A549 (cell line): ENCODE measurements around the gene CRIP3.

Source experiments
- ATOH8 ChIP-seq: fragments of 250-450 bp; sonication (Bioruptor Pico); IDR thresholded peaks from 2 replicates; pipeline ENCODE4 v1.5.0; 2020; ENCODE audit warnings: low read depth, mild to moderate bottlenecking, moderate library complexity
- CHD2 ChIP-seq: fragments of 150-350 bp; IDR thresholded peaks from 2 replicates; pipeline ENCODE4 v1.6.1; 2014; ENCODE audit warnings: low read length; ENCODE audit not compliant: partially characterized antibody
- CTCF ChIP-seq: fragments of >200 bp; sonication (Bioruptor Twin); formaldehyde crosslinking; IDR thresholded peaks from 3 replicates; pipeline ENCODE4 v1.5.1; 2016
- ELK1 ChIP-seq: fragments of 150-350 bp; IDR thresholded peaks from 2 replicates; pipeline ENCODE4 v1.6.1; 2014; ENCODE audit warnings: low read depth, mild to moderate bottlenecking, low read length
- EP300 ChIP-seq, 2 experiments: fragments of >200 bp; sonication (Bioruptor Twin); formaldehyde crosslinking; IDR thresholded peaks; 2 replicates in 1 of 2; 3 replicates in 1 of 2; pipeline ENCODE4 v1.6.1; 2016 to 2017
- MAX ChIP-seq: IDR thresholded peaks from 2 replicates; pipeline ENCODE4 v1.6.1; 2012
- POLR2A ChIP-seq: IDR thresholded peaks from 2 replicates; pipeline ENCODE4 v1.6.1; 2012; ENCODE audit warnings: mild to moderate bottlenecking, low read length
- SMC3 ChIP-seq: fragments of >200 bp; sonication (Bioruptor Twin); formaldehyde crosslinking; IDR thresholded peaks from 3 replicates; pipeline ENCODE4 v1.6.1; 2018; ENCODE audit warnings: inconsistent platforms

- TF ChIP-seq MAX (no peak), CHD2 (no peak), CTCF (no peak), SMC3 (no peak), EP300 (IDR thresholded peaks at IDR 0.05) (no peak), ATOH8 (CRISPR knock-in tag) (no peak), ELK1 (no peak), POLR2A (no peak)
Measured at GRCh38 chr6:43256670-43257366, 51.8 kb downstream of the CRIP3 start.
